ENCODE results near the gene RHBDF1. TPM values are rescaled to one million over a fixed set of nuclear protein-coding genes. Genes with fewer than 3 reads are reported as not detected.

RHBDF1 gene
- total RNA-seq, 1 donor from 2014 or later: 24.5 TPM

- intact Hi-C loops (cut with DNase I): no loop called here
- DNase-seq (ENCODE audit: missing footprints) (peak; percentile 83), ATAC-seq (peak; percentile 34)
Measured at GRCh38 chr16:77273-77806, 4.9 kb upstream of the RHBDF1 start.

DNA sequence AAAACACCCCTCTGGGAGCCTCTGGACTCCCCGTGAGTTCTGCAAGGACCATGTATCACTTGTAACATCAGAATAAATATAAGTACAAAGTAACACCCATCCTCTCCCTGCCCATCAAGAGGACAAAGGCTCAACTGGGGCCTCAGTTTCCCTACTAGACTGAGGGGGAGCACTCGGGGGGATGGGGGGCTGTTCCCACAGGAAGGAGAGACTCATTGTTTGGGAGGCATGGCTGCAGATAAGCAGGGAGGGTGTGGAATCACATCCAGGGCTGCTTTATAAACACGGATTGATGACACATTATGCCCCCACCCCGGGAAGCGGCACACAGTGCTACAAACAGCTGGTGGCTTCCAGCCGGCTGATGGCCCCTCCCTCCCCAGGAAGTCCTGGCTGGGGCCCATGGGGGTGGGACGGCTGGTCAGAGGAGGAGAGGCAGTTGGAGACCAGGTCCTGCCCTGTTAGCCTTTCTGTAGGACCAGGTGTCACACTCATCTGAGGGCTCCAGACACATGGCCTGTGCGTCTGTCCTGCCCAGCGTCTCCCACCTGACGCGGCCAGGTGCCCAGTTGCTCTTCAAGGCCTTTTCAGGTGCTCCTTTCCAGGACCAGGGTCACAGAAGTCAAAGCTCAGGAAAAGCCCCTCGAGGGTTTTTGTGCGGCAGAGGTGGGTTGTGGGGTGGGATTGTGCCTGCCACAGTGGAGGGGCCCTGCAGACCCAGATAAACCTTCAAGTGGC, 4.3 kb upstream of the RHBDF1 start:
- intact Hi-C loops (cut with DNase I): no loop called here
- ATAC-seq: peak; percentile 61
- DNase-seq (ENCODE audit: missing footprints): peak; percentile 91

- peak; percentile 38 for ATAC-seq
- peak; percentile 85 for DNase-seq (ENCODE audit: missing footprints)
- intact Hi-C loops (cut with DNase I): no loop called here
Measured at GRCh38 chr16:75580-76501, 3.4 kb upstream of the RHBDF1 start.

GRCh38 chr16:74747-75334, 2.4 kb upstream of the RHBDF1 start:
- intact Hi-C loops (cut with DNase I): no loop called here
- ATAC-seq (no peak), DNase-seq (ENCODE audit: missing footprints) (no peak)

DNA sequence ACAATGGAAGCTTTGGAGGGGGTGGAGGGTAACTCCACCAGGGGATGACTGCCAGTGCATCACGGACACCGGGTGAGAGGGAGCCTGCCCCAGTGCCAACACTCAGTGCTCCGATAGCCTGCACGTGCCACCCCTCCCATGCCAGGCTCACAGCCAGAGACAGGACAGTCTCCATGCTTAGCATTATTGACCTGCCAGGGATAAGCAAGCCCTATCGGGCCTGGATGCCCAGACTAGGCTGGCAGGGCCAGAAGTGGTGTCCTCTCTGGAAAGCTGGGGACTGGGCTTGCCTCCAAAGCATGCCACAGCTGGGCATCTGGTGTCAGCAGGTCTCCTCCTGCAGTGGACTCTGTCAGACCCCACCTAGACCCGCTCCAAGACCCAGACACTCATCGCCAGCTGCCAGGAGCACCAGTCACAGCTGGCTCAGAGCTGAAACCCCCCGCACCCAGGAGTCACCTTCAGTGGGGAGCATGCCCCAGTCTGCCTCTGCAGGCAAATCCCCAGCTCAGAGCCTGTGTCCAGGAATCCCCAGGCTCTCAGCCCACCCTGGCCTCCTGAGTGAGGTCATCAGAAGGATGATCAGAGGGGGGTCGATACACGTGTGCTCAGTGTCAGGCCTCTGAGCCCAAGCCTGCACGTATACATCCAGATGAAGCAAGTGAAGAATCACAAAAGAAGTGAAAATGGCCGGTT, 1.8 kb upstream of the RHBDF1 start:
- intact Hi-C loops (cut with DNase I): no loop called here
- ATAC-seq (peak; percentile 33), DNase-seq (ENCODE audit: missing footprints) (peak; percentile 84)

GRCh38 chr16:71540-72401, 660 bp downstream of the RHBDF1 start:
- ATAC-seq: peak; percentile 17
- intact Hi-C loops (cut with DNase I): no loop called here
- peak; percentile 83 for DNase-seq (ENCODE audit: missing footprints)

DNA sequence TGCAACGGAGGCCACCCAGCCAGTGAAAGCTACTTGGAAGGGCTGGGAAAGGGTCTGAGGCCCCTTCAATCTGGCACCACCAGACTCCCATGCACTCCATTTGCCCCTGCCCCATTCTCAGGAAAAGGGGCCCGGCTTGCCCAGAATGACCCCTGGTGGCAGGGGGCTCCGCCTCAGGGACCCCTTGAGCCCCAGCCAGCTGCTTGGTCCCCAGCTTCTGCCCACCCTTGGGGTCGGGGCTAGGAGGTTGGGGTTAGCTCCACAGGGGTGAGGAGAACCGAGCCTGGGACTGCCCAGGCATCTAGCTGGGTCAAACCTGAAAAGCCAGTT, 1.3 kb downstream of the RHBDF1 start:
- ATAC-seq: no peak
- intact Hi-C loops (cut with DNase I): no loop called here
- DNase-seq (ENCODE audit: missing footprints): no peak

GRCh38 chr16:69181-69580, 3.2 kb downstream of the RHBDF1 start:
- no peak for ATAC-seq
- DNase-seq (ENCODE audit: missing footprints): no peak
- intact Hi-C loops (cut with DNase I): no loop called here

DNA sequence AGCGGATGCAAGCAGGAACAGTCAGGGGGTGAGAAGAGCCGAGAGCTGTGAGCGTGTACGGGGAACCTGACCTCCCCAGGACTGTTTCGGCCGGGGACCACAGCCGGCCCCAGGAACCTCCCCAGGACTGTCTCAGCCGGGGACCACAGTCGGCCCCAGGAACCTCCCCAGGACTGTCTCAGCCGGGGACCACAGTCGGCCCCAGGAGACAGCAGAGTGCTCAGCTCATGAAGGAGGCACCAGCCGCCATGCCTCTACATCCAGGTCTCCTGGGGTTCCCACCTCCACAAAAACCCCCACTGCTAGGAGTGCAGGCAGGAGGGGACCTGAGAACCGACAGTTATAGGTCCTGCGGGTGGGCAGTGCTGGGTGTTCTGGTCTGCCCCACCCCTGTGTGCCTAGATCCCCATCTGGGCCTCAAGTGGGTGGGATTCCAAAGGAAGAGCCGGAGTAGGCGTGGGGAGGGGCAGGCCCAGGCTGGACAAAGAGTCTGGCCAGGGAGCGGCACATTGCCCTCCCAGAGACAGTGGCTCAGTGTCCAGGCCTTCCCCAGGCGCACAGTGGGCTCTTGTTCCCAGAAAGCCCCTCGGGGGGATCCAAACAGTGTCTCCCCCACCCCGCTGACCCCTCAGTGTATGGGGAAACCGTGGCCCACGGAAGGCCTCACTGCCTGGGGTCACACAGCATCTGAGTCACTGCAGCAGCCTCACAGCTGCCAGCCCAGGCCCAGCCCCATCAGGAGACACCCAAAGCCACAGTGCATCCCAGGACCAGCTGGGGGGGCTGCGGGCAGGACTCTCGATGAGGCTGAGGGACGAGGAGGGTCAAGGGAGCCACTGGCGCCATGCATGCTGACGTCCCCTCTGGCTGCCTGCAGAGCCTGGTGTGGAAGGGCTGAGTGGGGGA, 4.3 kb downstream of the RHBDF1 start:
- intact Hi-C loops (cut with DNase I): no loop called here
- ATAC-seq: no peak
- DNase-seq (ENCODE audit: missing footprints): peak; percentile 69

GRCh38 chr16:67183-67791, 5.1 kb downstream of the RHBDF1 start:
- no peak for DNase-seq (ENCODE audit: missing footprints)
- intact Hi-C loops (cut with DNase I): no loop called here

GRCh38 chr16:66309-67182, 5.9 kb downstream of the RHBDF1 start:
- no peak for ATAC-seq
- no peak for DNase-seq (ENCODE audit: missing footprints)
- intact Hi-C loops (cut with DNase I): no loop called here

More at GRCh38 chr16:67183-67791, 5.1 kb downstream of the RHBDF1 start:
- no peak for ATAC-seq

GRCh38 chr16:65745-66144, 6.7 kb downstream of the RHBDF1 start:
- intact Hi-C loops (cut with DNase I): loop anchor here (1.0 kb wide), 1 partner anchor 32 kb away; no protein-coding TSS in a partner anchor
- DNase-seq (ENCODE audit: missing footprints) (peak; percentile 93), ATAC-seq (peak; percentile 61)

- DNase-seq (ENCODE audit: missing footprints): peak; percentile 34
- no peak for ATAC-seq
- intact Hi-C loops (cut with DNase I): loop anchor here (1.0 kb wide), 1 partner anchor 32 kb away; no protein-coding TSS in a partner anchor
Measured at GRCh38 chr16:64914-65255, 7.5 kb downstream of the RHBDF1 start.

DNA sequence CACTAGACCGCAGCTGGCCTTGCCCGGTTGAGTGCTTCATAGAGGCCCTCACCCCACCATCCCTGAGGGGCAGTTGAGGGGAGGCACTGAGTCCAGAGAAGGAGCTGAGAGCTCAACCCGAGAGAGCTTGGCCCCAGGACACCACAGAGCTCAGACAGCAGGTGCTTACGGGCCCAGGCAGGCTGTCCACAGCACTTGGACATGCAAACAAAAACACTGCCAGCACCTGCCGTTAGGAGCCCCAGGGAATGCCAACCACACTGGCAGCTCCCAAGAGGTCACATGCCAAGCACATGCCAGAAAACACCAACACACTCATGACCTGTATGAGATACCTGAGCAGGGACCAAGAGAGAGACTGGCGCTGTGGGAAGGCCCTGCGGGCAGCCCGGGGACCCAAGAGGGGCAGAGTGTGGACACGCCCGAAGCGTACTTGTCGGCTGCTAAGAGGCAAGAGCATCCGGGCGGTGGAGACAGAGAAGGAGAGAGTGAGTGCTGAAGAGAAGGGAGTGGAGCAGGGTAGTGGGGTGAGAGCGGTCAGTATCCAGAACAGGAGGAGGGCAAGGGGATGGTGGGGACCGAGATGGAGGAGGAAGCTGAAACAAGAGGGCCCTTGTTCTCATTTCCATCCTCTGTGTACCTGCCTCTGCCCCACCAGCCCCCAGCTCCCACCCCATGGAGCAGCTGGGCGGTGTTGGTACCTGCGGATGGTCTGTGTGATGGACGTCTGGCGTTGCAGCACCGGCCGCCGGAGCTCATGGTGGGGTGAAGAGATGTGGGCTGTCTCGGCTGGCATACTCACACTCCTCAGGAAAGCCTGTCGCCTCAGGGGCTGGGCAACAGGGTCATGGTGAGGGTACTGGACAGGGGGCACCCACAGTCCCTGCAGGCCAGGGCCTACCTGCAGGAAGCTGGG, 8.2 kb downstream of the RHBDF1 start:
- DNase-seq (ENCODE audit: missing footprints) (peak; percentile 66), ATAC-seq (no peak)
- intact Hi-C loops (cut with DNase I): no loop called here

DNA sequence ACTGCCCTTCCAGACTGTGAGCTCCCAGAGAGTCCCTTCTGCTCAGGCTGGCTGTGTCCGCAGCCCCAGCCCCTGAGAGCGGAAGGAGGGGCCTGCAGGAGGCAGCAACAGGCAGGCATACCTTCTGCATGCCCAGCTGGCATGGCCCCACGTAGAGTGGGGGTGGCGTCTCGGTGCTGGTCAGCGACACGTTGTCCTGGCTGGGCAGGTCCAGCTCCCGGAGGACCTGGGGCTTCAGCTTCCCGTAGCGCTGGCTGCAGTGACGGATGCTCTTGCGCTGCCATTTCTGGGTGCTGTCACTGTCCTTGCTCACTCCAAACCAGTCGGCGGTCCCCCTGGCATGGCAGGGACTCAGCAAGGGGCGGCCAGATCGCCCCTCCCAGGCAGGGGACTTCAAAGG, 9.0 kb downstream of the RHBDF1 start:
- DNase-seq (ENCODE audit: missing footprints) (peak; percentile 47), ATAC-seq (no peak)
- intact Hi-C loops (cut with DNase I): no loop called here

Measured in Right ventricle myocardium inferior (tissue), 1 donor.